HepG2 (cell line): ENCODE data around the gene IPO13. TPM values are rescaled to one million over a fixed set of nuclear protein-coding genes. Genes with fewer than 3 reads are reported as not detected.

Experiments
- ATAC-seq: fragments of 200-7000 bp; cut with Tn5 transposase; 3 replicates; pipeline ENCODE4 v1.9.1; 2020; ENCODE audit warnings: mild to moderate bottlenecking, moderate library complexity
- BruUV-seq: library from RNA; stranded (reverse); fragments of 400-500 nt; replicated peaks from 2 replicates; lab custom pipeline; 2021; lab: Mats Ljungman, UMichigan
- CTCF ChIA-PET: fragments of 300-600 bp; formaldehyde crosslinking; extraction: SDS; loops from one replicate; lab custom pipeline; 2021; ENCODE audit warnings: low total read pairs, inconsistent platforms, low intra/inter-chr PET ratio; lab: Yijun Ruan, JAX
- POLR2A ChIA-PET: fragments of 350-600 bp; sonication (Branson Sonifier 250); formaldehyde crosslinking; loops from one replicate; lab custom pipeline; 2020; ENCODE audit warnings: antibody characterized with exemption, inconsistent platforms; lab: Yijun Ruan, JAX
- DNase-seq: peaks from one replicate; pipeline ENCODE4 v3.0.0-alpha.2; 2015; ENCODE audit warnings: low spot score
- FAIRE-seq: peaks from 3 replicates; lab custom pipeline; 2011; peaks lifted over from hg19 to GRCh38; lab: Jason Lieb, UNC
- H2AFZ ChIP-seq: one replicate; pipeline ENCODE4 v1.6.1; 2011; ENCODE audit warnings: low read length, inconsistent platforms
- H3K27ac ChIP-seq: fragments of 300-600 bp; 3 replicates; pipeline ENCODE4 v1.8.0; 2011; ENCODE audit warnings: mixed run types, mild to moderate bottlenecking, mixed read lengths, low read length, inconsistent platforms; ENCODE audit not compliant: insufficient read depth; ENCODE audit errors: extremely low read length
- H3K27me3 ChIP-seq, 2 experiments: fragments of 200-600 bp in 1 of 2; 2 replicates in 1 of 2; 3 replicates in 1 of 2; pipeline versions ENCODE4 v1.6.0 to v1.8.0; 2011; ENCODE audit warnings: low read length in 2 of 2, mild to moderate bottlenecking in 2 of 2, moderate library complexity in 2 of 2, inconsistent platforms in 1 of 2; ENCODE audit not compliant: insufficient read depth in 2 of 2, control insufficient read depth in 1 of 2
- H3K36me3 ChIP-seq, 2 experiments: fragments of 200-600 bp in 1 of 2; replicated peaks in 1 of 2; 2 replicates in 1 of 2; 3 replicates in 1 of 2; pipeline versions ENCODE4 v1.5.1 to v1.8.0; 2011; ENCODE audit warnings: low read length in 2 of 2, inconsistent platforms in 1 of 2; ENCODE audit not compliant: insufficient read depth in 2 of 2, control insufficient read depth in 1 of 2
- H3K4me1 ChIP-seq: 2 replicates; pipeline ENCODE4 v1.5.1; 2012; ENCODE audit warnings: low read length, inconsistent platforms; ENCODE audit not compliant: insufficient read depth
- H3K4me2 ChIP-seq: 2 replicates; pipeline ENCODE4 v1.6.0; 2011; ENCODE audit warnings: low read depth, low read length, inconsistent platforms
- H3K4me3 ChIP-seq, 3 experiments: fragments of 200-600 bp in 1 of 3; sonication (generic), shearing (Covaris generic) in 1 of 3; replicated peaks in 1 of 3; 2 replicates each; pipeline ENCODE4 v1.5.1; 2011 to 2016; ENCODE audit warnings: low read length in 3 of 3, inconsistent platforms in 2 of 3, low read depth in 2 of 3, mild to moderate bottlenecking in 2 of 3, control low read depth in 1 of 3, mixed read lengths in 1 of 3; ENCODE audit not compliant: insufficient read depth in 1 of 3
- H3K79me2 ChIP-seq: one replicate; pipeline ENCODE4 v1.6.1; 2011; ENCODE audit warnings: low read length, inconsistent platforms; ENCODE audit not compliant: insufficient read depth
- H3K9ac ChIP-seq: 2 replicates; pipeline ENCODE4 v1.6.0; 2011; ENCODE audit warnings: mild to moderate bottlenecking, low read depth, low read length, inconsistent platforms; ENCODE audit not compliant: insufficient read depth
- H3K9me3 ChIP-seq: 2 replicates; pipeline ENCODE4 v1.5.1; 2012; ENCODE audit warnings: mild to moderate bottlenecking, low read length
- H4K20me1 ChIP-seq: 2 replicates; pipeline ENCODE4 v1.6.0; 2011; ENCODE audit warnings: inconsistent platforms, mild to moderate bottlenecking, low read length, moderate library complexity; ENCODE audit not compliant: insufficient read depth
- ARID4A ChIP-seq: sonication (generic); formaldehyde crosslinking; IDR thresholded peaks from 2 replicates; pipeline ENCODE4 v1.5.0; 2020; ENCODE audit warnings: mild to moderate bottlenecking, missing genetic modification reagents, borderline replicate concordance
- ARID5B ChIP-seq: IDR thresholded peaks from 2 replicates; pipeline ENCODE4 v1.4.0; 2020; ENCODE audit warnings: mild to moderate bottlenecking, missing genetic modification reagents
- CAMTA2 ChIP-seq: sonication (generic); formaldehyde crosslinking; IDR thresholded peaks from 2 replicates; pipeline ENCODE4 v1.4.0; 2020; ENCODE audit warnings: mild to moderate bottlenecking, missing genetic modification reagents, borderline replicate concordance
- EED ChIP-seq: sonication (generic); formaldehyde crosslinking; IDR thresholded peaks from 2 replicates; pipeline ENCODE4 v1.5.0; 2020; ENCODE audit warnings: mild to moderate bottlenecking, missing genetic modification reagents
- KDM3A ChIP-seq: IDR thresholded peaks from 2 replicates; pipeline ENCODE4 v1.6.1; 2018; ENCODE audit warnings: low read depth, missing compliant biosample characterization
- KDM5B ChIP-seq: sonication (generic); formaldehyde crosslinking; IDR thresholded peaks from 2 replicates; pipeline ENCODE4 v1.4.0; 2020; ENCODE audit warnings: missing genetic modification reagents, mild to moderate bottlenecking, borderline replicate concordance
- MEIS2 ChIP-seq: sonication (generic); formaldehyde crosslinking; IDR thresholded peaks from 2 replicates; pipeline ENCODE4 v1.9.0; 2021; ENCODE audit warnings: mild to moderate bottlenecking, missing genetic modification reagents
- ZNF263 ChIP-seq: sonication (generic); formaldehyde crosslinking; IDR thresholded peaks from 2 replicates; pipeline ENCODE4 v1.4.0; 2020; ENCODE audit warnings: missing genetic modification reagents
- ZNF441 ChIP-seq: sonication (generic); formaldehyde crosslinking; IDR thresholded peaks from 2 replicates; pipeline ENCODE4 v1.7.0; 2021; ENCODE audit warnings: missing genetic modification reagents, borderline replicate concordance
- ZNF629 ChIP-seq: sonication (generic); formaldehyde crosslinking; conservative IDR thresholded peaks from 2 replicates; pipeline ENCODE4 v1.5.0; 2020; ENCODE audit warnings: missing genetic modification reagents
- ZNF776 ChIP-seq: sonication (generic); formaldehyde crosslinking; IDR thresholded peaks from 2 replicates; pipeline ENCODE4 v1.4.0; 2020; ENCODE audit warnings: mild to moderate bottlenecking, missing genetic modification reagents
- ZSCAN29 ChIP-seq: sonication (generic); formaldehyde crosslinking; conservative IDR thresholded peaks from 2 replicates; pipeline ENCODE4 v1.4.0; 2020; ENCODE audit warnings: mild to moderate bottlenecking, missing genetic modification reagents
- ZSCAN31 ChIP-seq: sonication (generic); formaldehyde crosslinking; IDR thresholded peaks from 2 replicates; pipeline ENCODE4 v1.5.0; 2020; ENCODE audit warnings: low read depth, mild to moderate bottlenecking, missing genetic modification reagents
- WGBS: methylation state at CpG from one replicate; pipeline ENCODE4 v1.1.6; 2017; ENCODE audit warnings: low lambda C conversion rate; 5-methylcytosine and 5-hydroxymethylcytosine counted together
- in situ Hi-C: cut with HindIII; loops from 2 replicates; pipeline ENCODE4 v1.10.0; 2017; ENCODE audit warnings: low pct_unique_long_range_greater_than_20kb; ENCODE audit not compliant: extremely low pct_ligation_motif_present
- intact Hi-C: fragments of 100-400 bp; cut with micrococcal nuclease; formaldehyde crosslinking; loops from one replicate; pipeline ENCODE4 v1.10.0; 2022; ENCODE audit not compliant: unreplicated experiment
- polyA plus RNA-seq, 8 experiments: library from polyadenylated mRNA; depleted of rRNA in 3 of 8; stranded (reverse) in 7 of 8; unstranded in 1 of 8; fragments of >200 nt; fragmentation: Illumina TruSeq in 4 of 8; extraction: Trizol in 4 of 8; gene quantifications; 2 replicates each; pipeline versions ENCODE4 v1.2.1 to v1.2.3, GENCODE V29; 2011 to 2016; ENCODE audit warnings: low read depth in 4 of 8, missing spikeins in 1 of 8, mixed read lengths in 1 of 8; ENCODE audit not compliant: insufficient read depth in 1 of 8
- total RNA-seq, 5 experiments: library from RNA; depleted of rRNA; stranded (reverse); fragments of >200 nt; fragmentation: Illumina TruSeq; extraction: Trizol; gene quantifications; 2 replicates each; pipeline ENCODE4 v1.2.3, GENCODE V29; 2016; ENCODE audit warnings: low read depth in 1 of 5
- TF ChIP-seq, protein P1 (sequence below): sonication (generic); formaldehyde crosslinking; IDR thresholded peaks from 2 replicates; pipeline ENCODE4 v1.4.0; 2020; ENCODE audit warnings: mild to moderate bottlenecking, missing genetic modification reagents

IPO13 gene
- total and polyA plus RNA-seq, 2 of the 13 experiments (the other 11 are each of a cell fraction or from before 2014, with no cell fraction given) = 12.9 to 15.6 TPM

- CTCF ChIA-PET = interaction anchor here (4.6 kb wide), 1 partner anchor 172 kb away, joined by 44 read pairs; no protein-coding TSS in a partner anchor
- no peaks in the 10 kb centered on the region for H4K20me1 ChIP-seq
- no peaks in the 10 kb centered on the region for H3K79me2 ChIP-seq
- BruUV-seq = no TSS peak
- no peaks in the 10 kb centered on the region for H3K36me3 ChIP-seq
- H3K4me2 ChIP-seq = peak overlapping the region; percentile 99
- POLR2A ChIA-PET = interaction anchor here (1.3 to 4.3 kb wide), 5 partner anchors 12 to 172 kb away, joined by 5 to 38 read pairs (median 8); partner anchors contain the start of genes ATP6V0B, DPH2, IPO13 and SLC6A9
- FAIRE-seq (no peak), DNase-seq (no peak), ATAC-seq (peak; percentile 8)
- peak overlapping the region; percentile 50 to 84 (median 61) for H3K4me3 ChIP-seq
- peaks cover 39% of the 10 kb centered on the region for H3K4me1 ChIP-seq
- peak overlapping the region; percentile 27 for H3K27ac ChIP-seq
- no peaks in the 10 kb centered on the region for H3K9me3 ChIP-seq
- peak overlapping the region; percentile 49 for H3K9ac ChIP-seq
- in situ Hi-C loops (no loop called here), intact Hi-C loops (loop anchor here (1.0 to 10.0 kb wide), 2 partner anchors 10 to 99 kb away; partner anchors contain the start of genes IPO13 and SLC6A9)
- H3K27me3 ChIP-seq = no peaks in the 10 kb centered on the region
- WGBS = 5% methylated on average over 6 of the region's 48 CpGs
- no peak overlapping the region for H2AFZ ChIP-seq
- TF ChIP-seq ZNF776 (CRISPR knock-in tag) = peak; percentile 32; the same call in 1 of the 2 replicates
- TF ChIP-seq KDM3A = no peak
- TF ChIP-seq, protein P1, sequence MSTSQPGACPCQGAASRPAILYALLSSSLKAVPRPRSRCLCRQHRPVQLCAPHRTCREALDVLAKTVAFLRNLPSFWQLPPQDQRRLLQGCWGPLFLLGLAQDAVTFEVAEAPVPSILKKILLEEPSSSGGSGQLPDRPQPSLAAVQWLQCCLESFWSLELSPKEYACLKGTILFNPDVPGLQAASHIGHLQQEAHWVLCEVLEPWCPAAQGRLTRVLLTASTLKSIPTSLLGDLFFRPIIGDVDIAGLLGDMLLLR (CRISPR knock-in tag) = 0 out of 2 replicates have a peak, but pooled peaks have one; percentile 25
- 0 out of 2 replicates have a peak, but pooled peaks have one; percentile 4 for TF ChIP-seq ZSCAN29
- 0 out of 2 replicates have a peak, but pooled peaks have one; percentile 39 for TF ChIP-seq EED (CRISPR knock-in tag)
- 0 out of 2 replicates have a peak, but pooled peaks have one; percentile 1 for TF ChIP-seq MEIS2 (CRISPR knock-in tag)
- 0 out of 2 replicates have a peak, but pooled peaks have one; percentile 51 for TF ChIP-seq CAMTA2 (CRISPR knock-in tag)
- TF ChIP-seq ZNF441 (CRISPR knock-in tag) = 0 out of 2 replicates have a peak, but pooled peaks have one; percentile 50
- TF ChIP-seq ARID5B (CRISPR knock-in tag) = no peak
- TF ChIP-seq ARID4A = peak; percentile 5; the same call in 1 of the 2 replicates
- peak; percentile 81 for TF ChIP-seq ZNF263
- peak; percentile 36 for TF ChIP-seq ZNF629 (CRISPR knock-in tag)
- 0 out of 2 replicates have a peak, but pooled peaks have one; percentile 32 for TF ChIP-seq ZSCAN31 (CRISPR knock-in tag)
- peak; percentile 63; the same call in 1 of the 2 replicates for TF ChIP-seq KDM5B (CRISPR knock-in tag)
Observed at GRCh38 chr1:43935711-43936427, 10.9 kb upstream of the IPO13 start.
